CD4-positive, CD25-positive, alpha-beta regulatory T cell (primary cell): Measurements from ENCODE around the gene ABT1. TPM values are rescaled to one million over a fixed set of nuclear protein-coding genes. Genes with fewer than 3 reads are reported as not detected.

Experiments used
- ATAC-seq, 2 donors: fragments of 150-1000 bp; cut with Tn5 transposase; one replicate each; pipeline ENCODE4 v1.10.0; 2021; ENCODE audit warnings: low read depth in 2 of 2, moderate number of reproducible peaks in 2 of 2, moderate library complexity in 1 of 2
- DNase-seq, 3 donors: peaks; one replicate each; pipeline versions ENCODE4 v3.0.0 to v3.0.0-alpha.2; 2012 to 2022; ENCODE audit warnings: mixed read lengths in 1 of 3
- H3K27ac ChIP-seq: one replicate; pipeline ENCODE4 v1.7.0; 2013; ENCODE audit warnings: mild to moderate bottlenecking, low read length; ENCODE audit not compliant: insufficient read depth, poor library complexity, severe bottlenecking
- H3K27me3 ChIP-seq: one replicate; pipeline ENCODE4 v1.7.0; 2013; ENCODE audit warnings: low read length; ENCODE audit not compliant: control insufficient read depth, insufficient read depth
- H3K36me3 ChIP-seq: one replicate; pipeline ENCODE4 v1.7.0; 2013; ENCODE audit warnings: mild to moderate bottlenecking, low read length, moderate library complexity; ENCODE audit not compliant: control insufficient read depth, insufficient read depth
- H3K4me1 ChIP-seq: 2 replicates; pipeline ENCODE4 v1.7.0; 2013; ENCODE audit warnings: mild to moderate bottlenecking, low read length; ENCODE audit not compliant: insufficient read depth, control insufficient read depth, poor library complexity, severe bottlenecking
- H3K4me3 ChIP-seq: one replicate; pipeline ENCODE4 v1.7.0; 2013; ENCODE audit warnings: low read depth, mild to moderate bottlenecking, low read length, moderate library complexity
- H3K9me3 ChIP-seq, 2 experiments: 1 replicate in 1 of 2; 2 replicates in 1 of 2; pipeline ENCODE4 v1.7.0; 2013; ENCODE audit warnings: low read length in 2 of 2, mild to moderate bottlenecking in 1 of 2, moderate library complexity in 1 of 2; ENCODE audit not compliant: control insufficient read depth in 2 of 2
- H3K27ac Mint-ChIP-seq, 3 donors: one replicate each; pipeline ENCODE4 v1.8.0; 2020 to 2022; ENCODE audit warnings: mild to moderate bottlenecking in 3 of 3, mixed read lengths in 3 of 3, moderate library complexity in 2 of 3
- H3K27me3 Mint-ChIP-seq: one replicate; pipeline ENCODE4 v1.8.0; 2022; ENCODE audit warnings: mild to moderate bottlenecking, mixed read lengths
- H3K36me3 Mint-ChIP-seq: one replicate; pipeline ENCODE4 v1.8.0; 2020; ENCODE audit warnings: mixed read lengths
- H3K4me1 Mint-ChIP-seq, 4 donors: one replicate each; pipeline ENCODE4 v1.8.0; 2020 to 2022; ENCODE audit warnings: mixed read lengths in 4 of 4, mild to moderate bottlenecking in 1 of 4
- H3K4me3 Mint-ChIP-seq, 4 donors: one replicate each; pipeline ENCODE4 v1.8.0; 2020 to 2022; ENCODE audit warnings: mild to moderate bottlenecking in 4 of 4, mixed read lengths in 4 of 4, moderate library complexity in 3 of 4
- H3K9me3 Mint-ChIP-seq, 7 donors: one replicate each; pipeline ENCODE4 v1.8.0; 2020 to 2022; ENCODE audit warnings: mixed read lengths in 7 of 7, mild to moderate bottlenecking in 3 of 7, moderate library complexity in 2 of 7
- polyA plus RNA-seq, 4 donors: library from polyadenylated mRNA; unstranded; fragments of 300-500 nt; fragmentation: Illumina TruSeq; gene quantifications; one replicate each; pipeline ENCODE4 v1.2.3, GENCODE V29; 2021
- total RNA-seq: library from RNA; stranded (reverse); gene quantifications from one replicate; pipeline ENCODE4 v1.2.3, GENCODE V29; 2022

The ABT1 gene
- total and polyA plus RNA-seq, 5 donors from 2014 or later = 29.4 to 64.0 (median 57.5) TPM

DNA sequence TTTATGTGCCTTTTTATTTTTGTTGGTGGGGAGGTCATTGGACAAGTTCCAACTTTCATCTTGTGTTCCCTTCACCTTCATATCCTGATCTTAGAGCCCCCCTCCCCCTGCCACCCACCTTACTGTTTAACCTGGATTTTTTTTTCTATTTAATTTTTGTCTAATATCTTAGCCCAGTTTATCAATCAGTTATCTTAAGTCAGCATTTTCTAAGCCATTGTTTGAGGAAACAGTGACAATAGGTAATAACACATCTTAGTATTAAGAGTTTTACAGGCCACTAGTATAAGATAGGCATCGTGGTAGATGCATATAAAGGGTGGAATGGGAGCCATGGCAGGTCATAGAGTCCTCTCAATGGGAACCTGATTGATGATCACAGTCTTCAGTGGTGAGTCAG lies 2.4 kb downstream of the ABT1 start:
- Mint-ChIP-seq H3K36me3 (peaks cover 19% of the 10 kb centered on the region), H3K27me3 (no peaks in the 10 kb centered on the region), H3K4me1 (peaks cover 5 to 26% (median 17%) of the 10 kb centered on the region in 4 donors), H3K9me3 (no peaks in the 10 kb centered on the region), H3K4me3 (peak overlapping the region in 2 of 4 donors; percentile 58 to 84), H3K27ac (peak overlapping the region in 1 of 3 donors; percentile 87)
- ATAC-seq (no peak), DNase-seq (no peak)
- peaks cover 21% of the 10 kb centered on the region for H3K36me3 ChIP-seq
- peaks cover 9% of the 10 kb centered on the region for H3K27me3 ChIP-seq
- H3K9me3 ChIP-seq = no peaks in the 10 kb centered on the region
- no peak overlapping the region for H3K4me3 ChIP-seq
- peaks cover 28% of the 10 kb centered on the region for H3K4me1 ChIP-seq
- peak overlapping the region; percentile 90 for H3K27ac ChIP-seq

DNA sequence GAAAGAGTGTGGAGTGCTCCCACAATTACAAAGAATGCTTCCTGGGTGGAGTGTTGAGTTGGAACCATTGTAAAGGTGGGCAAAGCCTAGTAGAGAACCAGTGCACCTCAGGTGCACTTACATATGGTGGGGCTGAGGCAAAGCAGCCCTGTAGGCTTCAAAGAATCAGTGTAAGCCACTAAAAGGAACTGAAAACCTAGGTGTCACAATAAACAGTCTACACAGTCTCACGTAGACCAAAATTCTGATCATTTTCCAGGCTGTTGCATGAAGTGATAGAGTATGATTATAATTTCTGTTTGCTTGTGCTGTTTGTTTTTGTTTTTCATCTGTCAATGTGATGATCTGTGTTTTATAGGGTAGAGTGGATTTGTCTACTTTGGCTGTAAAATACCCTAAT lies 2.8 kb downstream of the ABT1 start:
- Histone ChIP-seq H3K27ac (peak overlapping the region; percentile 90), H3K36me3 (peaks cover 21% of the 10 kb centered on the region), H3K9me3 (no peaks in the 10 kb centered on the region), H3K4me3 (no peak overlapping the region), H3K27me3 (peaks cover 5% of the 10 kb centered on the region), H3K4me1 (peaks cover 28% of the 10 kb centered on the region)
- H3K4me1 Mint-ChIP-seq = peaks cover 5 to 26% (median 17%) of the 10 kb centered on the region in 4 donors
- ATAC-seq = no peak
- H3K4me3 Mint-ChIP-seq = peak overlapping the region in 3 of 4 donors; percentile 43 to 84 (median 58)
- H3K27ac Mint-ChIP-seq = peak overlapping the region in 2 of 3 donors; percentile 71 to 87
- H3K36me3 Mint-ChIP-seq = peaks cover 19% of the 10 kb centered on the region
- no peaks in the 10 kb centered on the region for H3K9me3 Mint-ChIP-seq
- no peaks in the 10 kb centered on the region for H3K27me3 Mint-ChIP-seq
- no peak for DNase-seq

DNA sequence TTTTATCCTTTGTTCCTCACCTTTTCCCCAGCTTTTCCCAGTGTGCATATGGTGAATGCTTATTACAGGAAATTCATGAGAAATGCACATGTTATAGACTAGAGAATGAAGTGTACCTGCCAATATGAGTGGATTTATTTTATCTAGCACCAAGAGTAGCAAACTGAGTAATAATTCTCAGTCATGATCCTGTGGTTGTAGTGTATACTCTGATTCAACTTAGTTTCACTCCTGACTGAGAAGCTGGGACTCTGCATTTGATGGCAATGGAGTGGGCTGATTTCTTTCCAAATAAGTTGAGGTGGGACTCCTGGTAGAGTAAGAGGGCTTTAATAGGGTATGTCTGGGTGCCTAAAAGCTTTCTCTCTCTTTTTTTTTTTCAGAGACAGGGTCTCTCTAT lies 4.0 kb downstream of the ABT1 start:
- H3K36me3 ChIP-seq = peaks cover 21% of the 10 kb centered on the region
- H3K9me3 Mint-ChIP-seq = no peaks in the 10 kb centered on the region
- H3K27me3 ChIP-seq = no peaks in the 10 kb centered on the region
- H3K9me3 ChIP-seq = no peaks in the 10 kb centered on the region
- DNase-seq (no peak), ATAC-seq (no peak)
- peaks cover 19% of the 10 kb centered on the region for H3K36me3 Mint-ChIP-seq
- H3K4me3 ChIP-seq = no peak overlapping the region
- peak overlapping the region; percentile 90 for H3K27ac ChIP-seq
- no peaks in the 10 kb centered on the region for H3K27me3 Mint-ChIP-seq
- H3K4me1 ChIP-seq = peaks cover 20% of the 10 kb centered on the region
- peak overlapping the region in 2 of 4 donors; percentile 58 to 84 for H3K4me3 Mint-ChIP-seq
- no peak overlapping the region for H3K27ac Mint-ChIP-seq
- H3K4me1 Mint-ChIP-seq = peaks cover 5 to 26% (median 17%) of the 10 kb centered on the region in 4 donors

DNA sequence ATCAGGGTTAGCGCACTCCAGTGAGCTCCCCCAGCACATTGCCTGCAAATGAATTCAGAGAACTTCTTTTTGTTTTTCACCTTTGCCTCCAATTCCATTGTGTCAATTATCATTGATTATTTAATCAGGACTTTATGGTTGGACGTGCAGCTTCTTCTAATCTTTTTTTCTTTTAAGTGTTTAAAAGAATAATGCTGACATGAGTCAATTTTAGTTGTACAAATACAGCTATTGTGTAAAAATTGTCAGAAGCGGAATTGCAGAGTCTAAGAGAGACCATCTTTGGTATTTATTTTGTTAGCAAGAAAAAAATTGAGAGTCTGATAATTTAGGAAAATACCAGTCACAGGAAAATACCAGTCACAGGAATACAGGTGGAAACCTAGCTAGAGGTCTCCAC lies 5.5 kb downstream of the ABT1 start:
- H3K27ac Mint-ChIP-seq = no peak overlapping the region
- H3K36me3 Mint-ChIP-seq = peaks cover 19% of the 10 kb centered on the region
- H3K9me3 Mint-ChIP-seq = no peaks in the 10 kb centered on the region
- Histone ChIP-seq H3K9me3 (no peaks in the 10 kb centered on the region), H3K27me3 (no peaks in the 10 kb centered on the region), H3K27ac (no peak overlapping the region), H3K4me1 (peaks cover 15% of the 10 kb centered on the region), H3K36me3 (peaks cover 21% of the 10 kb centered on the region), H3K4me3 (no peak overlapping the region)
- peaks cover 5 to 27% (median 18%) of the 10 kb centered on the region in 4 donors for H3K4me1 Mint-ChIP-seq
- H3K4me3 Mint-ChIP-seq = no peak overlapping the region
- no peak for ATAC-seq
- DNase-seq = no peak
- no peaks in the 10 kb centered on the region for H3K27me3 Mint-ChIP-seq

DNA sequence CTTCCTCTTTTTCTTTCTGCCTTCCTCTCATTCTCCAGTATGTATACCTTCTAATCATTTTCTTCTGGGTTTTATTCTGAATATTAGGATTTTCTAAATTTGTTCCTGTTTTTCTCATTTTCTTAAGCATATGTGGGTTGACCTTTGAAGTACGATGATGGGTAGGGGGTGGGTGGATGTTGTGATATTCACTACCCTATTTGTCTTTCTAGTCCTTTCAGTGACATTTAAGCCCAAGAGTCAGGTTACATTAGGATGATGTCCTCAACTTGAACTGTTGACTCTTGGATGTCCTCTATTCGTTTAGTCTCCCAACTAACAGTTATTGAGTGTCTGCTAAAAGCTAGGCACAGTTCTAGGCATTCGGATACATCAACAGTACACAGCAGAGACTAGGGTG lies 7.3 kb downstream of the ABT1 start:
- Mint-ChIP-seq H3K27me3 (peaks cover 3% of the 10 kb centered on the region), H3K4me1 (peaks cover 5 to 20% (median 15%) of the 10 kb centered on the region in 4 donors), H3K9me3 (no peaks in the 10 kb centered on the region), H3K27ac (peak overlapping the region in 2 of 3 donors; percentile 11 to 70), H3K4me3 (no peak overlapping the region), H3K36me3 (peaks cover 10% of the 10 kb centered on the region)
- H3K4me3 ChIP-seq = no peak overlapping the region
- ATAC-seq (no peak), DNase-seq (no peak)
- peaks cover 5% of the 10 kb centered on the region for H3K4me1 ChIP-seq
- no peaks in the 10 kb centered on the region for H3K9me3 ChIP-seq
- no peaks in the 10 kb centered on the region for H3K27me3 ChIP-seq
- H3K36me3 ChIP-seq = peaks cover 11% of the 10 kb centered on the region
- H3K27ac ChIP-seq = peak overlapping the region; percentile 5

DNA sequence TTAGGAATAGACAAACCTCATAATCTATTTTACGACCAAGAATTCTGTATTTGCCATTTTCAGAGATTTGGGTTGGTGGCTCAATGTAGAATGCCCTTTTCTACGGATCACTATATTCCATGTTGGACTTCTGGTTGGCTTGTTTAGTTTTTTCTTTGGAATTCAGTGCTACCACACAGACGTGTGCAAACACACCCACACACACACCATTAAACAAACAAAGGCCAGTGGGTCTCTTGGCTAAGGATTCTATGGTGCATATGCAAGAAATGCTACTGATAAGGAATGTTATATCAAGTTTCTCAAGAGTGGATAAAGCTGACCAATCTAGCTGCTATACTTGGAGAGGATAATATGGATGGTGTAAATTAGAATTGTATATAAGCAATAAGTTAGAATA lies 8.0 kb downstream of the ABT1 start:
- Histone ChIP-seq H3K4me1 (peaks cover 5% of the 10 kb centered on the region), H3K4me3 (no peak overlapping the region), H3K36me3 (peaks cover 3% of the 10 kb centered on the region), H3K27me3 (no peaks in the 10 kb centered on the region), H3K27ac (no peak overlapping the region), H3K9me3 (no peaks in the 10 kb centered on the region)
- H3K36me3 Mint-ChIP-seq = peaks cover 3% of the 10 kb centered on the region
- peaks cover 5 to 13% (median 9%) of the 10 kb centered on the region in 4 donors for H3K4me1 Mint-ChIP-seq
- H3K27ac Mint-ChIP-seq = no peak overlapping the region
- no peak overlapping the region for H3K4me3 Mint-ChIP-seq
- peaks cover 5% of the 10 kb centered on the region for H3K27me3 Mint-ChIP-seq
- no peak for ATAC-seq
- no peaks in the 10 kb centered on the region for H3K9me3 Mint-ChIP-seq
- DNase-seq = no peak

DNA sequence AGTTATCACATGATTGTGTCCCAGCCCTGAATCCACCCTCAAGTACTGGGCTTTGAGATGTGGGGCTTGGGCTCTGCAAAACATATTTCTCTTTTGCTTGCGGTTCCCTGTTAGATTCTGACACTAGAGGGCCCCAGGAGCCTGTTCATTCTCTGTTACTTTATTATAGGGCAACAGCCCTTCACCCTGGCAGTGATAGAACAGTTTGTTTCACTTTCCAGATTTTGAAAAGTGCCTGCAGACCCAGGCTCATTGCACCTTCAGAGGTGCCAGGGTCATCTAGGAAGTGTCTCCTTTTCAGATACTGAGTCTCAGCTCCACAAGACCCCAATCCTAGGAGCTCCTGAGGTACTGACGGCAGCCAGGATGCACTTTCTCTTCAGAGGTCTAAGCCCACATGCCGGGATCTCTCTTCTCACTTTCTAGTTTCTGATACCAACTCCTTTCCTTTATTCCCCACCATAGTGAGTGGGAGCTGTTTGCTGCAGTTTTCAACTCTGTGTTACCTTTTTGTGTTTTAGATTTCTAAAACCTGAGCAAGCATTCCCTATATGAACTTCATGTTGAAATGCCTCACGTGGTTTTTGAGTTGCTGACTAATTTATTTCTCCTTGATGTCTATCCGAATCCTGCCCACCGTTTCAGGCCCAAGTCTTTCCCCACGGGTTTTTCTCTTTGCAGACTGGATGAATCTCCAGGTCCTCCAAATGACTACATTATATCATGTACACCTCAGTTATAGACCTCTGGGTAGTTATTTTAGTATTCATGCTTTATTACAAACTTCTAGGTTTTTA lies 10.9 kb downstream of the ABT1 start:
- Histone ChIP-seq H3K4me1 (peaks cover 5% of the 10 kb centered on the region), H3K4me3 (peak overlapping the region; percentile 51), H3K27ac (no peak overlapping the region), H3K27me3 (peaks cover 3% of the 10 kb centered on the region), H3K36me3 (no peaks in the 10 kb centered on the region), H3K9me3 (no peaks in the 10 kb centered on the region)
- H3K36me3 Mint-ChIP-seq = no peaks in the 10 kb centered on the region
- H3K9me3 Mint-ChIP-seq = no peaks in the 10 kb centered on the region
- ATAC-seq (peak; percentile 85 to 89), DNase-seq (peak; percentile 32 to 83 (median 69))
- H3K27ac Mint-ChIP-seq = peak overlapping the region; percentile 28 to 65 (median 31)
- H3K4me1 Mint-ChIP-seq = peaks cover 2 to 14% (median 7%) of the 10 kb centered on the region in 4 donors
- H3K27me3 Mint-ChIP-seq = peaks cover 14% of the 10 kb centered on the region
- peak overlapping the region; percentile 7 to 66 (median 65) for H3K4me3 Mint-ChIP-seq
